A549 (cell line): ENCODE data around the gene MRPS18A.

Experiments
- CHD2 ChIP-seq: fragments of 150-350 bp; IDR thresholded peaks from 2 replicates; pipeline ENCODE4 v1.6.1; 2014; ENCODE audit warnings: low read length; ENCODE audit not compliant: partially characterized antibody
- CTCF ChIP-seq: fragments of >200 bp; sonication (Bioruptor Twin); formaldehyde crosslinking; IDR thresholded peaks from 3 replicates; pipeline ENCODE4 v1.5.1; 2016
- POLR2AphosphoS2 ChIP-seq: conservative IDR thresholded peaks from 2 replicates; pipeline ENCODE4 v1.6.1; 2012; ENCODE audit warnings: low read length, improper control_type of control experiment, inconsistent platforms
- RAD21 ChIP-seq, 2 experiments: fragments of >200 bp in 1 of 2; sonication (Bioruptor Twin) in 1 of 2; formaldehyde crosslinking in 1 of 2; IDR thresholded peaks in 1 of 2; conservative IDR thresholded peaks in 1 of 2; 2 replicates in 1 of 2; 3 replicates in 1 of 2; pipeline ENCODE4 v1.6.1; 2012 to 2018; ENCODE audit warnings: inconsistent platforms in 1 of 2
- RFX5 ChIP-seq: fragments of 450-650 bp; IDR thresholded peaks from 2 replicates; pipeline ENCODE4 v1.7.1; 2014; ENCODE audit warnings: antibody characterized with exemption, mild to moderate bottlenecking, moderate library complexity
- TF ChIP-seq, protein P1 (sequence below): IDR thresholded peaks from 2 replicates; pipeline ENCODE4 v1.6.1; 2012

GRCh38 chr6:43705996-43706395 is 18.4 kb upstream of the MRPS18A start:
- TF ChIP-seq CHD2 = no peak
- TF ChIP-seq RFX5 = no peak
- TF ChIP-seq POLR2AphosphoS2 = no peak
- TF ChIP-seq CTCF = no peak
- TF ChIP-seq, protein P1, sequence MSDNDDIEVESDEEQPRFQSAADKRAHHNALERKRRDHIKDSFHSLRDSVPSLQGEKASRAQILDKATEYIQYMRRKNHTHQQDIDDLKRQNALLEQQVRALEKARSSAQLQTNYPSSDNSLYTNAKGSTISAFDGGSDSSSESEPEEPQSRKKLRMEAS = no peak
- TF ChIP-seq RAD21 (conservative IDR thresholded peaks at IDR 0.05 in 1 of 2, IDR thresholded peaks at IDR 0.05 in 1 of 2) = no peak
